Thyroid gland (tissue), 4 donors: ENCODE data around the gene RGP1. TPM values are rescaled to one million over a fixed set of nuclear protein-coding genes. Genes with fewer than 3 reads are reported as not detected.

ENCODE experiments used
- DNase-seq, 2 donors: peaks; one replicate each; pipeline ENCODE4 v3.0.0-alpha.2; 2019
- H3K27ac ChIP-seq, 3 donors: fragments of 200-600 bp; sonication (generic); 1 replicate in 2 of 3; 2 replicates in 1 of 3; pipeline ENCODE4 v1.5.1; 2016 to 2019; ENCODE audit warnings: mild to moderate bottlenecking in 1 of 3, moderate library complexity in 1 of 3
- H3K27me3 ChIP-seq: fragments of 200-600 bp; sonication (generic); one replicate; pipeline ENCODE4 v1.5.1; 2019
- H3K36me3 ChIP-seq, 2 donors: fragments of 200-600 bp; sonication (generic); one replicate each; pipeline ENCODE4 v1.5.1; 2016 to 2019
- H3K4me1 ChIP-seq, 2 donors: fragments of 200-600 bp; sonication (generic); one replicate each; pipeline ENCODE4 v1.5.1; 2017 to 2019
- H3K4me3 ChIP-seq, 3 donors: fragments of 200-600 bp; sonication (generic); replicated peaks in 1 of 3; 1 replicate in 2 of 3; 2 replicates in 1 of 3; pipeline ENCODE4 v1.5.1; 2016; ENCODE audit warnings: mild to moderate bottlenecking in 1 of 3
- H3K9me3 ChIP-seq: fragments of 200-600 bp; sonication (generic); one replicate; pipeline ENCODE4 v1.5.1; 2017
- CTCF ChIP-seq, 6 experiments: fragments of 200-600 bp in 3 of 6; fragments of 450-650 bp in 3 of 6; sonication (generic) in 3 of 6; IDR thresholded peaks; one replicate each; pipeline ENCODE4 v1.5.1; 2016 to 2019; ENCODE audit warnings: antibody characterized with exemption in 6 of 6, mild to moderate bottlenecking in 2 of 6, inconsistent platforms in 1 of 6, moderate library complexity in 1 of 6
- POLR2A ChIP-seq, 2 donors: fragments of 450-650 bp; IDR thresholded peaks; one replicate each; pipeline ENCODE4 v1.6.1; 2017; ENCODE audit warnings: antibody characterized with exemption in 2 of 2, mild to moderate bottlenecking in 2 of 2, moderate library complexity in 1 of 2
- WGBS, 2 donors: methylation state at CpG; one replicate each; pipeline ENCODE4 v1.1.5; 2017; 5-methylcytosine and 5-hydroxymethylcytosine counted together
- intact Hi-C: fragments of 100-400 bp; cut with DNase I; formaldehyde crosslinking; loops from one replicate; pipeline ENCODE4 v1.15.1; 2023
- total RNA-seq, 4 donors: library from RNA; depleted of rRNA; stranded (reverse); fragments of >200 nt; gene quantifications; one replicate each; pipeline ENCODE4 v1.2.3, GENCODE V29; 2016

Gene RGP1
- total RNA-seq, 4 donors from 2014 or later: 25.4 to 34.0 (median 30.2) TPM

GRCh38 chr9:35714123-35714522, 35.0 kb upstream of the RGP1 start:
- no peaks in the 10 kb centered on the region for H3K4me1 ChIP-seq
- DNase-seq: no peak
- no peaks in the 10 kb centered on the region for H3K9me3 ChIP-seq
- H3K27ac ChIP-seq: no peak overlapping the region
- 92 to 97% methylated on average over 6 of the region's 6 CpGs for WGBS, 2 donors
- no peak for TF ChIP-seq POLR2A (IDR thresholded peaks at IDR 0.05)
- TF ChIP-seq CTCF (IDR thresholded peaks at IDR 0.05): no peak
- intact Hi-C loops: no loop called here
- peaks cover 89 to 92% of the 10 kb centered on the region in 2 donors for H3K36me3 ChIP-seq
- H3K4me3 ChIP-seq: no peak overlapping the region
- no peaks in the 10 kb centered on the region for H3K27me3 ChIP-seq

DNA sequence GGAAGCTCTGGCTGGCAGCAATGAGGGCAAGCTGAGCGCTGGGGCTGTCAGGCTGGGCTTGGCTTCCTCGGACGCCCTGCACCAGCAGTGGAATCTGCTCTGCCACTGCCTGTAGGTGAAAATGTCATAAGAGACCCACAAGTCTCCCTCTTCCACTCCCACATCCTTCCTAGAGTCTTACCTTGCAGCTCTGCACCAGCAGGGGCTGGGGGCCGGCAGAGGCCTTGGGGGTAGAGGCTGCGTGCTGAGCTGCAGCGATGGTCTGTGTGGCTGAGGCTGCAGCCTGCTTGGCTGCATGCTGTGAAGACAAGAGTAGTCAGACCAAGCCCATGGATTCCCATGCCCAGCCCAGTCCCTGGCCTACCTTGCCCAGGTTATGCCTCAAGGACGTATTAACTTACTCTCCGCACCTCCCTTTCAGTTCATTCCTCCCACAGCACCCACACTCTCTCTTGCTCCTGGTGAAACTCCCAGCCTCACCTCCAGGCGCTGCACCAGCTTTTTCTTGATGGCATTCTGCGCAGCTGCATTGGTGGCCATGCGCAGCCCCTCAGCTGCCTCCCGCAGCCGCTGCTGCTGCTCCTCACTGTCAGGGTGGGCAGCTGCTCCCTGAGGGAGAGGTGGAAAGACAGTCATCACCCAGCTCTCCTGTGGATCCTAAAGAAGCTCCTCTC, 34.4 kb upstream of the RGP1 start:
- TF ChIP-seq CTCF (IDR thresholded peaks at IDR 0.05) (no peak), POLR2A (IDR thresholded peaks at IDR 0.05) (no peak)
- WGBS, 2 donors: 97% methylated on average over 13 of the region's 13 CpGs
- Histone ChIP-seq H3K4me1 (no peaks in the 10 kb centered on the region), H3K36me3 (peaks cover 92 to 95% of the 10 kb centered on the region in 2 donors), H3K9me3 (no peaks in the 10 kb centered on the region), H3K4me3 (no peak overlapping the region), H3K27ac (no peak overlapping the region), H3K27me3 (no peaks in the 10 kb centered on the region)
- intact Hi-C loops: no loop called here
- DNase-seq: no peak

- no peak for DNase-seq
- WGBS, 2 donors: 95 to 98% methylated on average over 4 of the region's 4 CpGs
- TF ChIP-seq CTCF (IDR thresholded peaks at IDR 0.05) (no peak), POLR2A (IDR thresholded peaks at IDR 0.05) (no peak)
- no peaks in the 10 kb centered on the region for H3K9me3 ChIP-seq
- H3K27ac ChIP-seq: no peak overlapping the region
- no peak overlapping the region for H3K4me3 ChIP-seq
- no peaks in the 10 kb centered on the region for H3K4me1 ChIP-seq
- H3K27me3 ChIP-seq: no peaks in the 10 kb centered on the region
- intact Hi-C loops: no loop called here
- H3K36me3 ChIP-seq: peaks cover 98 to 100% of the 10 kb centered on the region in 2 donors
Measured at GRCh38 chr9:35716230-35716629, 32.9 kb upstream of the RGP1 start.

DNA sequence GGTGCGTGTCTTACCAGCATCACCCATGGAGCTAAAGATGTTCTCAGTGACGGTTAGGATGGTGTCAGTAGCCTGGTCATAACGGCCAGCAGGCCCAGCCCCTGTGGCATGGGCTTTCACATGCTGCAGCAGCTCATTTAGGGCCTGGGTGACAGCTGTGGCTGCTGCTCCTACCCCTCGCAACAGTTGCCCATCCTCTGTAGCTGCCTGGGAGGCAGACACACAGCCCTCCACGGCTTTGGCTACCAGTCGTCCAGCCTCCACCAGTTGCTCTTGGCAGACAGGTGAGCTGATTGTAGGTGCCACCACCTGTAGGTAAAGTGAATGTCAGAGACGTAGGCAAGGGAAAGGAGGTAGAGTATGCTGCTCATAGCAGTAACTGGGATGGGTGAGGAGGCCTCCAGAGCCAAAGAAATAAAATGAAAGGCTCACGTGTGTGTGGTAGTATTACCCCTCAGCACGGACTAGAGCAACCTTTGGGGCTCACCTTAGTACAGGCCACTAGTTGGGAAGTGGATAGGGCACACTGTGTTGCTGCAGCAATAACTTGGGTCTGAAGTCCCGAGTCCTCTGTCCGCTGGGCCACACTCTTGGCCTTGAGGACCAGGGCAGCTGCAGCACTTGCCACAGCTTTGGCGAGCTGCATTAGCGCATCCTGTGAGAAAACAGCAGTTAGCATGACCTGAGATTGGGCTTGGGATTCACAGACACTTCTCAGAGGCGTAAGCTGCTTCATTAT, 31.8 kb upstream of the RGP1 start:
- no peaks in the 10 kb centered on the region for H3K27me3 ChIP-seq
- H3K36me3 ChIP-seq: peaks cover 98 to 100% of the 10 kb centered on the region in 2 donors
- no peaks in the 10 kb centered on the region for H3K4me1 ChIP-seq
- H3K9me3 ChIP-seq: no peaks in the 10 kb centered on the region
- no peak for TF ChIP-seq CTCF (IDR thresholded peaks at IDR 0.05)
- no peak for TF ChIP-seq POLR2A (IDR thresholded peaks at IDR 0.05)
- DNase-seq: no peak
- intact Hi-C loops: no loop called here
- no peak overlapping the region for H3K4me3 ChIP-seq
- H3K27ac ChIP-seq: no peak overlapping the region
- 94 to 95% methylated on average over 12 to 14 of the region's 14 CpGs for WGBS, 2 donors
